NCI-H2196 (cell line): ENCODE data around the gene TOR2A.

Source experiments
- DNase-seq: peaks from one replicate; lab custom pipeline; 2025; ENCODE audit not compliant: unreplicated experiment; lab: John Stamatoyannopoulos, UW

Gene TOR2A

DNA sequence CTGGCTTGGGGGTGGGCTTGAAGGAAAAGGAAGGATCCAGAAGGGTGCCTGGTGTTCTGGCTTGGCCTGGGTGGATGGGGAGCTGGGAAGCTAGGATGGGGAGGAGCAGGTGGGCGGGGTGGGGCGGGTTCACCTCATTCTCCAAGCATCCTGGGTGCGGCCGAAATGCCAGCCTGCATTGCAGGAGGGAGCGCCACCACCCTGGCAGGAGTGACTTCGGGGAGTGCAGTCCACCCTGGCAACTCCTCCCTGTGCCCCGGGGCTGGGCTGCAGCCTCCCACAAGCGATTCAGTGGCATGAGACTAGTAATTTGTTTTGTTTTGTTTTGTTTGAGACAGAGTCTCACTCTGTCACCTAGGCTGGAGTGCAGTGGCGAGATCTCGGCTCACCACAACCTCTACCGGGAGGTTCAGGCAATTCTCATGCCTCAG is 13.7 kb downstream of the TOR2A start:
- DNase-seq, result no peak

DNA sequence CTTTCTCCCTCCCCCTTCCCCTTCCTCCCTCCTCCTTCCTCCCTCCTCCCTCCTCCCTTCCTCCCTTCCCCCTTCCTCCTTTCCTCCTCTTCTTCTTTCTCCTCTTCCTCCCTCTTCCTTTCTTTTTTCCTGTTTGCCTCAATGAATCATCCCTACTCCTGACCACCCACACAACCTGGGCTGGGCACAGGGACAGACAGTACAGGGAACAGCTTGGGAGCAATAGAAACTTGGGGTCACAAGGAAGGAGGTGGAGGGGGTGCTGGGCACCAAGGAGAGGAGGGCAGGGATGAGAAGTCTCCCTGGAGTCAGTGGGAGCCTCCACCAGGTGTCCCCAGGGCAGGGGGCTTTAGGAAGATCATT is 14.2 kb downstream of the TOR2A start:
- DNase-seq, result no peak

DNA sequence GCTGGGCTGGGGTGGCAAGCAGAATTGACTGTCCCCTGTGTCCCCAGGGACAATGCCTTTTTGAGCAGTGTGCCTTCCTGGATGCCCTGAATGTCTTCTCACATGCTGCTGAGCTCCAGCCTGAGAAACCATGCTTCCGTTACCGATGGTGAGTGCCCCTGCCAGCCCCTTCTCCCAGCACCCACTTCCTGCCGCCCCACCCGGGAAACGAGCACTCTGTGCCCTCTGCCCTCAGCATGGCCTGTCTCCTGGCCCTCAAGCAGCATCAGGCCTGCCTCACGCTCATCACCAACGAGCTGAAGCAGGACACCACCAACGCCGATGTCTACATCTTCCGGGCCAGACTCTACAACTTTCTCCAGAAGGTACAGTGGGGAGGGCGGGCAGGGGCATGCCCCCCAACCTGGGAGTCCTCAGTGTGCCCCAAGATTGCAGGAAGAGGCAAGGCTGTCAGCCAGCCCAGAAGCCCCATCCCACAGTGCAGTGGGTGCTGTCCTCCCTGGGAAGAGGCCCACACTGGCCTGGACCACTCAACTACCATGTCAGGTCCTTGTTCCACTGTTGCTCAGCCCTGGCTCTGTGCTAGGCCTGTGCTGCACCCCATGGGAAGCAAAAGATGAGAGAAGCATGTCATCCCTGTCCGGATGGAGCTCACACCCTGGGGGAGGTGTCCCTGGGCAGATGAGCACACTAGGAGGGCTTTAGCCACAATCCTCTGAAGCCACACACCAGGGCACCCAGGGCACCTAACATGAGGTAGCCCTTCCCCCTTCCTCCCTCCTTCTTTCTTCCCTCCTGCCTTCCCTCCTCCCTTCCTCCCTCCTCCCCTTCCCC is 14.8 kb downstream of the TOR2A start:
- DNase-seq, result no peak

DNA sequence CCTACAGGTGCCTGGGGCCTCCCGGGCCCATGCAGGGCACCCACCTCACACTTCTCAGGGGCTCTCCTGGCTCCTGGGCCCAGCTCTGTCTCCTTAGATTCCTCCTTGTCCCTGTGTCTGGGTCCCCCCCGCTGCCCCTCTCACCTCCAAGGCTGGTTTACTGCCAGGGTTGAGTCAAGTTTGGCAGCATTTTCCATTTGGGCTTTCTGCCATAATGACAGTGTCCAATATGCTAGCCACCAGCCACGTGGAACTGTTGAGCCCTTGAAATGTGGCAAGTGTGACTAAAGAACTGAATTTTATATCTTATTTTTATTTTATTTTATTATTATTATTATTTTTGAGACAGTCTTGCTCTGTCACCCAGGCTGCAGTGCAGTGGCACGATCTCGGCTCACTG is 17.3 kb downstream of the TOR2A start:
- DNase-seq, result no peak

DNA sequence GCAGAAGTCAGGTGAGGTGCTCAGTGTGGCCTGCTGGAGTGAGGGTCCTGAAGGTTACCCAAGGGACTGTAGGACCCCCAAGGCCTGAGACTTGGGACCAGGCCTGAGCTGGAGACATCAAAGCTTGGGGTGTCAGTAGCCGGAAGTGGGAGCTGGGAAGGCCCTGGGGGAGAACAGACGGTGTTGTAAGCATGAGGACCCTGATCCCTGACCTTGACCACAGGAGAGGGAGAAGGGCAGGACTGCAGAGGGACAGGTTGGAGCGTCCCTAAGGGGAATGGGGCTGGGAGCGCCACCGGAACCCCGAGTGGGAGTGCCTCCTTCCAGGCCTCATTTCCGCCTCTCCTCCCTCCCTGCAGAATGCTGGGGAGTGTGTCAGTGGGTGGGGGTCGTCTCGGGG is 18.7 kb downstream of the TOR2A start:
- DNase-seq, result no peak

DNA sequence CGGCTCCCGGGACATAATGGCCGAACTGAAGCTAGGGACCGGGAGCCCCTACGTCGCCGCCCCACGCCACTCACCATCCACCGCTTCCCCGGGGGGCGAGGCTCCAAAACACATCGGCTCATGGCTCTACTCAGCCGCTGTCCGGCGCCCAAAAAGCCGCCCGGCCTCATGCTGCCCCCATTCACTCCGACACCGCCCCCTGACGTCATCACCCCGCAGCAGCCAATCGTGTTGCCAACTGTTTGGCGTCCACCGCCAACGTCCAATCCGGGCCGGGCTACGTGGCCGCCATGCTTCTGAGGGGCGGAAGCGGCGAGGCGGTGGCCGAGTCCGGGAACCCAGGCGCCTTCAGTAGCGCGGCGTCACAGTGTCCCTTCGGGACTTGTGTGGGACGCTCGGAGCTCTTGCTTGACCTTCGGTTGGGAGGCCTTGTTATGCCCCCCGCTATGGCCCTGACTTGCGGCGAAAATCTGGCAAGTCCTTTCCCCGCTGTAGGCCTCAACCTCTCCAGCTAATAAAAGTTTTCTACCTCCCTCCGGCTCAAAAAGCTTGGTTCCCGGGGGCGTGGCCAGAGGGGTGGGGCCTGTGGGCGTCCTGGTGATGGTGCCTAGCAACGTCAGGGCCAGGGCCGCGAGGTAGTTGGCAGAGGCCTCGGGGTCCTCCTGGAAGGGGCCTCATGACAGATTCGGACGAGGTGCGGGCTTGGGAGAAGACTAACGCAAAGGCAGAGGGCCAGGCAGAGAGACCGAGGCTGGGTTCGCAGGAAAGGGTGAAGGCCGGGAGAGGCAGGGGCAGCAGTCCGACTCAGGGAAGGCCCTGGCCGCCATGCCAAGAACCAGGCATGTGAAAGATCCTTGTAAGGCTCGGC is 19.4 kb downstream of the TOR2A start, which contains the start of the genes PTRH1 and TTC16:
TSS of gene PTRH1 (minus strand) at position 194 of the 868 bp plus-strand sequence. CDS start at position 170, 24 bp downstream.
TSS of gene TTC16 (plus strand) at position 610 of the 868 bp plus-strand sequence. CDS start at position 677, 67 bp downstream.
- peak; percentile 94 for DNase-seq

DNA sequence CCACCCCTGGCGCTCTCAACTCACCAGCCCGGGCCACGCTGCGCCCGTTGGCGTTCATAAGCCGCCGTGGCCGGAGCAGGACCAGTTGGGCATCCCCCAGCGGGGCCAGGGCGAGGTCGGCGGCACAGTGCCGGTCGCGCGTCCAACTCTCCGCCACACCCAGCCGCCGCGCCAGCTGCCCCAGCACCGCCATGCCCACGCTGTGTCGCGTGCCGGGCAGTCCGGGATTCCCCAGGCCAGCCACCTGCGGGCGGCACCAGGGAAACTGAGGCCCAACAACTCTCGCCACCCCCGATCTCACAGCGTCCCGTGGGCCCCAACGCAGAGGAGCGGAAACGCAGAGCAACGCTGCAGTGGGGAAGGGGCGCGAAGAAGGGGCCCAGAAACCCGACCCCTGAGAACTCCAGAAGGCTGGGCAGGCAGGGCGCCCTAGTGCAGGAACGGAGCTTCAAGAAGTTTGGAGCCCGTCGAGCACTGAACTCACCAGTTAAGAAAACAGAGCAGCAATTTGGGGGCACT is 20.1 kb downstream of the TOR2A start:
- DNase-seq, result no peak

DNA sequence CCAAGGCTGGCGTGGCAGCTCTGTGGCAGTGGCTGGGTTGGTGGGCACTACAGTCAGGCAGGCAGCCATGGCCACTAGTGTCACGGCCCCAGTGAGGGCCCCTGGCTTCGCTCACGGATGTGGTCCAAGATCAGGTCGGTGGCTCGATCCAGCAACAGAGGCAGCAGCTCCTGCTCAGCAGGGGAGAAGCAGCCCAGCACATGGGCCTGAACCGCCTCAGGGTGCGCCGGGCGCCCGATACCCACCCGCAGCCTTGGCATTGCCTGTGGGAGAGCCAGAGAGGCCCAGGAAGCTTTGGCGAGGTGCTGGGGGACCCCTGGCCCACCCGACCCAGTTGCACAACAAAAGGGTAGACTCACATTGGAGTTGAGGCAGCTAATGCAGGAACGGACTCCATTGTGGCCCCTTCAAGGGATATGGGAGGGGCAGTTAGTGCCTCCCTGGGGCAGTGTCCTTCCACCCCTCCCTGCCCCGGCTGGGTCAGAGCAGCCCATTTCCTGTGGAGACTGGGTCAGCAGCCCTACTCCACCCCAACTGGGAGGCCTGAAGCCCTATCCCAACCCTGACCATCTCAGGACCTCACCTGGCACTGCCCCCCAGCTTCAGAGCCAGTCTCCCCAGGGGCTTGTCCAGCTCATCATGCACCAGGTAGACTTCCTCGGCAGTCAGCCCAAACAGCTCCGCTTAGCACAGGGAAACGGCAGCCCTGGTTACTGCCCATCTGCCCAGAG is 20.9 kb downstream of the TOR2A start:
- DNase-seq, result no peak

DNA sequence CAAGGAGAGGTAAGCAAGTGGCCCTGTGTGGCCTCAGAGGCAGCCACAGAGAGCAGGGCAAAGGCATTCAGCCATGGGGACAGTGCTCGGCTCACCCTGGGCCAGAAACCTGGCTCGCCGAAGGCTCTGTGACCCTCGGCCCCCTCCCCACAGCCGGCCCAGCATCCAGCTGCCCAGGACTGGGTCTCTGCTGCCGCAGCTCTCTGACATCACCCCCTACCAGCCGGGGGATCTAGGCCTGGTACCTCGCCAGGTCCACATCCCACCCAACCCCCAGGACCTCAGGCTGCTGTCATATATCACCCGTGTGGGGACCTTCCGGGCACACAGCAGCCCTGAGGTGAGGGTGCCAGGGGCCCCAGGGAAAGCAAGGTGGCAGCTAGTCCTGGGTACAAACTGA is 22.2 kb downstream of the TOR2A start:
- no peak for DNase-seq

DNA sequence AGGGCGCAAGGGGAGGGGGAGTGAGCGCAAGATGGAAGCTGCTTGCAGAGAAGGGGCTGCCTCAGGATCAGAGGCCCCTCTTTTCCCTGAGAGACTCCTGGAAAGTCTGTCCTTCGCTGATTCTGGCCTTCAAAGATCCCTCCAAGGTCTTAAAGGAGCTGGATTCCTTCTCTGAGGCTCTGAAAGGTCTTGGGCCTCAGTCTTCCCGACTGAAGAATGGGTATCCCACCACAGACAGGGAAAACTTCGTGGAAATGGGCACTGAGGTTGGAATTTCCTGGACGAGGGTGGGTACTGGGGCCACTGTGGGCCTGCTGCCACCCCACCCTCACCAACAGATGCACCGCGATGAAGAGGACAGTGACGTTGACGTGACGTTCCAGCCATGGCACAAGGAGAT is 22.7 kb downstream of the TOR2A start:
- DNase-seq, result no peak

DNA sequence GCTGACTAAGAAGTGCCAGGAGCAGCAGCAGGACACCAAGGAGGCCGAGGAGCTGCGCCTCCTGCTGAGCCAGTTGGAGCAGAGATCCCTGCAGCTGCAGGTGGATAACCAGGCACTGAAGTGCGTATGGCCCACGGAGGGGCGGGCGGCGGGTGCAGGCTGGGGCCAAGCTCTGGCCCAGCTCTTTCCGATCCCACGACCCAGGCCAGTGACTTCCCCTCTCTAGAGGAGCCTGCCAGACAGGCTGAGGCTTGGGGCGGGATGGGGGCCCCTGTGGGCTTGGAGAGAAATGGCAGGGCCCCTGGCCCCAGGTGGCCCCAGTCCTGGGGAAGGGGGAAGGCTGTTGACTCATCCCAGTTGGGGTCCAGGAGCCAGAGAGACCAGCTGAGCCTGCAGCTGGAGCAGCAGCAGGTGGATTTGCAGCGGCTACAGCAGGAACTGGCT is 23.2 kb downstream of the TOR2A start:
- peak; percentile 30 for DNase-seq

DNA sequence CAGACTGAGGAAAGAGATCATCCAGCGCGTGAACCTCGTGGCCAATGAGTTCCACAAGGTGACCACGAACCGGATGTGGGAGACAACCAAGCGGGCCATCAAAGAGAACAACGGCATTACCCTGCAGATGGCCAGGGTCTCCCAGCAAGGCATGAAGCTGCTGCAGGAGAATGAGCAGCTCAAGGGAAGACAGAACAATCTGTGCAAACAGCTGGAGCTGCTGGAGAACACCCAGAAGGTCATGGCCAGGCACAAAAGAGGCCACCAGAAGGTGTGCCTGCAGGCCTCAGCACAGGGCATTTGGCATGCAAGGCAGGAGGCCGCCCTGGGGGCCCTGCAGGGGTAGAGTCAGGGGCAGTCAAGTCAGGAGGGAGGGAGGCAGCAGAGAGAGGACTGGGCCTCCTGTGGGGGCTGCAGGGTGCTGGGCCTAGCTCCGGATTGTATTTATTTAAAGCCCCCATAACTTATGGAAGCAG is 23.8 kb downstream of the TOR2A start:
- DNase-seq, result no peak

DNA sequence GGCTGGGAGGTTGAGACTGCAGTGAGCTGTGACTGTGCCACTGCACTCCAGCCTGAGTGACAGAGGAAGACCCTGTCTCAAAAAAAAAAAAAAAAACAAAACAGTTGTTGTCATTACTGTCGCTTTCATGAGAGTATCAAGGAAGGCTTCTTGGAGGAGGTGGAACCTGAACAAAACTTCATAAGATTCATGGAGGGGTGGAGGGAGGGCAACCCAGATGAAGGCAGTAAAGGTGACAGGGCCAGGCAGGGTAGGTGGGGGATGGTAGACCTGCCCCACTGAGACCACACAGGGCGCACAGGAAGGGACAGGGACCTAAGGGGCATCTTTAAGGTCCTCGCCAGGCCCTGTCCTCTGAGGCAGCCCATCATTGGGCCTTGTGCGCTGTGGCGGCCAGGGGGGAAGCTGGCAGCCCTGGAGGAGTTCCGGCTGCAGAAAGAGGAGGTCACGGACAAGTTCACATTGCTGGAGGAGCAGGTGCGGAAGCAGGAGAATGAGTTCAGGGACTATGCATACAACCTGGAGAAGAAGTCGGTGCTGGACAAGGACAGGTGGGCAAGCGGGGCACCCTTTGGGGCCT is 24.8 kb downstream of the TOR2A start:
- no peak for DNase-seq

DNA sequence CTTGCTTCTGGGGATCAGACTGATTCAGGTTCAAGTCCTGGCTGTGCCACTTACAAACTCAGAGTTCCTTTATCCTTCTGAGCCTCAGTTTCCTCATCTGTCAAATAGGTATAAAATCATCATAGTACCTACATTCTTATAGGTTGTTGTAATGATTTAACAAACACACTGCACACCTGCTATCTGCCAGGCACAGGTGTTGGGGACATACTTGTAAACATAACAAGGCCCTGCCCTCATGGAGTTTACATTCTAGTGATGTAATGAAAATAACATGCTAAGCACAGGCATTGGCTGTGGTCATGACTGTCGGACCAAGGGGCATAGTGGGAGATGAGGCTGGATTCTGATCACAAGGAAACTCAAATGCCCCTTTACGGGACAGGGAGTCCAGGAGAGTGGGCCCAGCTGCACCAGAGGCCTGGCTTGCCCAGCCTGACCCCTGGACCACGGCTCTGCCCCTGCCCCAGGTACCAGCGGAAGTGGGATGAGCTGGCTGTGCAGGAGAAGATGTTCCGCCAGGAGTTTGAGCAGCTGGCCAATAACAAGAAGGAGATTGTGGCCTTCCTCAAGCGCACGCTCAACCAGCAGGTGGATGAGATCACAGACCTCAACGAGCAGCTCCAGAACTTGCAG is 26.0 kb downstream of the TOR2A start:
- no peak for DNase-seq

DNA sequence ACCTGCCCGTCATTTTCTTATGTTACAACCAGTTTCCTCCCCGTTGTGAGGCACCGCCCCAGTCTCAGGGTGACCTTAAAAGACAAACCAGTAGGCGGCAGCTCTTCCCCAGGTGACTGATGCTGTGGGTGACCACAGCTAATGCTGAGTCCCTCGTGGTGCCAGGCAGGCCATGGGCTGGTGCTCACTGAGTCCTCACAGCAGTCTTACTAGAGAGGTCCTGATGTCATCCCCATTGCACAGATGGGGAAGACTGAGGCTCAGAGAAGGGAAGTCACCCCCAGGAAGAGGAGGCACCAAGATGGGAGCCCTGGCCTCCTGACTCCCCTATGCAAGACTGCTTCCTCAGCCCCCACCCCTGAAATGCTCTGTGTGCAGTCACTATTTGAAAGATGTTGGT is 27.3 kb downstream of the TOR2A start:
- DNase-seq, result no peak

DNA sequence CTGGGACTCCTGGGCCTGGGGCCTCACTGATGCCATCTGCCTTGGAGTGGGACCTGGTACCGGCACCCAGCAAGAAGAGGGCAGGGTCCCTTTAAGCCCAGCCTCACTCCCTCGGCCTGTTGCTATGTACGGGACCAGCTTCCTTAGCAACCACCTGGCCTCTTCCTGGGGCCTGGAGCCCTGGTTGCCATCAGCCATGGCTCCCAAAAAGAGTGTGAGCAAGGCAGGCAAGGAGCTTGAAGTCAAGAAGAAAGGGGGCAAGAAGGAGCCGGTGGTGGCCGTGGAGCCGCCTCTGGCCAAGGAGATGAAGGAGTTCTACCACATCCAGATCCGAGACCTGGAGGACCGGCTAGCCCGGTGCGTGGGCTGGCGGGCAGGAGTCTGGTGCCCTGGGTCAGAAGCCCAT is 28.3 kb downstream of the TOR2A start, which contains the start of gene CFAP157:
TSS of gene CFAP157 (plus strand) at position 153 of the 406 bp plus-strand sequence. CDS start at position 197, 44 bp downstream.
- peak; percentile 48 for DNase-seq

DNA sequence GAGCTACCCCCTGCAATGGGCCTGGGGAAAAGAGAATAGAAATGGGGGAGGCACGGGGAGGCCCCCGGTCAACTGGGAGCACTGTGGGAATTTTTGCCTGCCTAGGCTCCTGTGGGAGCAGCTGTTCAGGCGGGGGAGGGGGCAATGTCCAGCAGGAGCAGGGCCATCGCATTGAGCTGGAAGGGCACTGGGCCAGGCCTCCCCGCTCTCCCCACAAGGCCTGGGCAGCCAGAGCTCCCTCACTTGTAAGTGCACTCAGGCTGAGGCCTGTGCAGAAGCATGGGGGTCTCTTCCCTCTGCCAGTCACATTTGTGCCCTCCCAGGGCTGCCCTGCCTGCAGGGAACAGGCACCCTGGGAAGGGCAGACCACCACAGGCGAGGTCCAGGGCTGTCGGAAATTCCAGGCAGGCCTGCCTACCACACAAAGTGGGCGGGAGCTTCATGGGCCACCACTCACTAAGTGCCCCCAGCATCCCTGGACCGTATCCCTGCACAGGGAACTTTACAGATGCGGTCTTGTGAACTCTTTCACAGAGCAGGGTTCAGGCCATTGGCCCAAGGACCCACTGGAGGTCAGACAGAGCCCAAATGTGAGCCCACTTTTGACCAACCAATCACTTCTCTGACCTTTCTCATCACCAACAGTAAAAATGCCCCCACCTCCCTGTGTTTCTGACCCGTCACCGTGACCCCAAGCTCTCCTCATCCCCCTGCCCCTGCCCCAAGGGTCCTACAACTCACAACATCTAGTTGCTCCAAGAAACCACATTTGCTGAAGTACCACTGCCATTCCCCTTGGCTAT is 29.3 kb downstream of the TOR2A start:
- no peak for DNase-seq

DNA sequence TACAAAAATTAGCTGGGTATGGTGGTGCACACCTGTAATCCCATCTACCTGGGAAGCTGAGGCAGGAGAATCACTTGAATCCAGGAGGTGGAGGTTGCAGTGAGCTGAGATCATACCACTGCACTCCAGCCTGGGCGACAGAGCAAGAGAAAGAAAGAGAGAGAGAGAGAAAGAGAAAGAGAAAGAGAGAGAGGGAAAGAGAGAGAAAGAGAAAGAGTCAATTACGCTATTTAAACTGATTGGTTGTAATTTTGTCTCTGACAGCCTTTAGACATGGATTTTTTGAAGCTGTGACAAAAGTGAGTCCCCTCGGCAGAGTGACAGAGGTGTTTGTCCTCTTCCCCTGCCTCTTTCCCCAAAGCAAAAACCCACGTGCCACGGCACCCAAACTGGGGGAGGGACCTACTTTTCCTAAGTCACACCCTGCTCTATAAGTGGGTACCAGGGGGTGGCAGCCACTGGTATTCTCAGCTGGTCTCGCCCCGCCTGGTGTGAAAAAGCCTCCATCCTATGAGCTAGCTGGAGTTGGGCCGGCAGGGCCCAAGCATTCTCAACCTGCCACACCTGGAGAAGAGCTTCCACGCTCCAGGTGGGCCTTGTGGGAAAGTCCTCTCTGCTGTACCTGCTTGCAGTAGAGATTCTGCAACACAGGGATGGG is 31.7 kb downstream of the TOR2A start:
- no peak for DNase-seq
